Psoas muscle (tissue), 8 donors: ENCODE results near the gene RREB1. TPM values are rescaled to one million over a fixed set of nuclear protein-coding genes. Genes with fewer than 3 reads are reported as not detected.

ENCODE experiments used
- ATAC-seq, 4 donors: fragments of 200-7000 bp; cut with Tn5 transposase; one replicate each; pipeline ENCODE4 v1.9.1; 2020; ENCODE audit warnings: moderate library complexity in 3 of 4, mild to moderate bottlenecking in 2 of 4
- DNase-seq, 2 donors: peaks; one replicate each; pipeline ENCODE4 v3.0.0-alpha.2; 2020
- H3K27ac ChIP-seq: fragments of 200-600 bp; one replicate; pipeline ENCODE4 v1.8.0; 2022
- H3K27me3 ChIP-seq, 3 donors: fragments of 200-600 bp in 1 of 3; one replicate each; pipeline versions ENCODE4 v1.6.1 to v1.8.0; 2013 to 2022; ENCODE audit warnings: low read length in 2 of 3, mild to moderate bottlenecking in 2 of 3, moderate library complexity in 1 of 3; ENCODE audit not compliant: insufficient read depth in 3 of 3
- H3K36me3 ChIP-seq, 2 donors: fragments of 200-600 bp in 1 of 2; one replicate each; pipeline versions ENCODE4 v1.6.1 to v1.8.0; 2013 to 2022; ENCODE audit warnings: low read depth in 1 of 2, mild to moderate bottlenecking in 1 of 2, moderate library complexity in 1 of 2; ENCODE audit not compliant: insufficient read depth in 1 of 2
- H3K4me1 ChIP-seq: fragments of 200-600 bp; one replicate; pipeline ENCODE4 v1.8.0; 2022
- H3K4me3 ChIP-seq: fragments of 200-600 bp; one replicate; pipeline ENCODE4 v1.8.0; 2022; ENCODE audit warnings: mild to moderate bottlenecking
- H3K9me3 ChIP-seq: fragments of 200-600 bp; one replicate; pipeline ENCODE4 v1.8.0; 2022
- CTCF ChIP-seq: fragments of 200-600 bp; IDR thresholded peaks from one replicate; pipeline ENCODE4 v1.8.0; 2022; ENCODE audit warnings: antibody characterized with exemption
- WGBS, 3 donors: extraction: QIAGEN DNeasy Blood & Tissue Kit; methylation state at CpG; one replicate each; pipeline versions ENCODE4 v1.1.6 to v1.1.7; 2013; 5-methylcytosine and 5-hydroxymethylcytosine counted together
- intact Hi-C, 2 donors: fragments of 100-400 bp; cut with DNase I; formaldehyde crosslinking; loops; one replicate each; pipeline versions ENCODE4 v1.11.0 to v1.14.2; 2022
- polyA plus RNA-seq, 3 donors: library from polyadenylated mRNA; stranded (reverse); fragments of 200-250 nt; gene quantifications; one replicate each; pipeline ENCODE4 v1.2.3, GENCODE V29; 2013
- total RNA-seq, 4 donors: library from RNA; stranded (reverse); fragmentation: NEBNext Ultra II Directional in 2 of 4; extraction: Animal tissue kit (Norgen Biotek cat#: 25700) in 2 of 4; gene quantifications; one replicate each; pipeline versions ENCODE4 v1.2.1 to v1.2.4, GENCODE V29; 2021 to 2023
- donor health status: healthy with polysubstance abuse.
- donor health status: DM: no; HTN: no; CAD: no; lungs with moderate emphysema.
- donor health status: Bipolar disorder and iron deficiency.
- donor health status: healthy.
- donor health status: DM: yes; HTN: yes; CAD: no.
- donor health status: DM: no; HTN: no; CAD: no.
- donor health status: DM: no; HTN: no; CAD: no.
- donor health status: DM: yes; HTN: yes; CAD: no.

RREB1 gene
- total and polyA plus RNA-seq, 7 donors: 4.6 to 49.4 (median 32.7) TPM

- 56 to 75% (median 59%) methylated on average over 19 of the region's 19 CpGs for WGBS, 3 donors
- DNase-seq: no peak
- Histone ChIP-seq H3K27ac (peak overlapping the region; percentile 81), H3K9me3 (no peaks in the 10 kb centered on the region), H3K4me3 (no peak overlapping the region), H3K27me3 (no peaks in the 10 kb centered on the region), H3K4me1 (peaks cover 83% of the 10 kb centered on the region), H3K36me3 (no peaks in the 10 kb centered on the region)
- TF ChIP-seq CTCF: no peak
- intact Hi-C loops: no loop called here
- ATAC-seq: peak in 2 of 4 donors; percentile 34 to 35
These were observed 58.9 kb downstream of the RREB1 start for GRCh38 chr6:7166410-7167293.

GRCh38 chr6:7169296-7169721 lies 61.5 kb downstream of the RREB1 start:
- no peaks in the 10 kb centered on the region for H3K36me3 ChIP-seq
- no peak for TF ChIP-seq CTCF
- peaks cover 79% of the 10 kb centered on the region for H3K4me1 ChIP-seq
- no peaks in the 10 kb centered on the region for H3K27me3 ChIP-seq
- peak overlapping the region; percentile 81 for H3K27ac ChIP-seq
- ATAC-seq (peak; percentile 34 to 70 (median 47)), DNase-seq (peak; percentile 74 to 87)
- no peaks in the 10 kb centered on the region for H3K9me3 ChIP-seq
- 6 to 15% (median 7%) methylated on average over 3 of the region's 3 CpGs for WGBS, 3 donors
- intact Hi-C loops: no loop called here
- peak overlapping the region; percentile 6 for H3K4me3 ChIP-seq

GRCh38 chr6:7170117-7170732 lies 62.5 kb downstream of the RREB1 start:
- WGBS, 3 donors: 73 to 85% (median 77%) methylated on average over 6 of the region's 6 CpGs
- H3K27me3 ChIP-seq: no peaks in the 10 kb centered on the region
- no peaks in the 10 kb centered on the region for H3K36me3 ChIP-seq
- no peaks in the 10 kb centered on the region for H3K9me3 ChIP-seq
- no peak overlapping the region for H3K4me3 ChIP-seq
- ATAC-seq (no peak), DNase-seq (no peak)
- no peak for TF ChIP-seq CTCF
- intact Hi-C loops: loop anchor here (5.0 kb wide), 2 partner anchors 42 to 47 kb away; no protein-coding TSS in a partner anchor
- peak overlapping the region; percentile 81 for H3K27ac ChIP-seq
- H3K4me1 ChIP-seq: peaks cover 79% of the 10 kb centered on the region

GRCh38 chr6:7171119-7171518 lies 63.4 kb downstream of the RREB1 start:
- no peaks in the 10 kb centered on the region for H3K9me3 ChIP-seq
- 58 to 63% (median 59%) methylated on average over 10 of the region's 10 CpGs for WGBS, 3 donors
- DNase-seq (no peak), ATAC-seq (peak in 1 of 4 donors; percentile 12)
- H3K4me1 ChIP-seq: peaks cover 78% of the 10 kb centered on the region
- no peak overlapping the region for H3K4me3 ChIP-seq
- intact Hi-C loops: loop anchor here (5.0 kb wide), 2 partner anchors 41 to 46 kb away; no protein-coding TSS in a partner anchor
- no peaks in the 10 kb centered on the region for H3K36me3 ChIP-seq
- no peaks in the 10 kb centered on the region for H3K27me3 ChIP-seq
- no peak for TF ChIP-seq CTCF
- peak overlapping the region; percentile 81 for H3K27ac ChIP-seq
